ENCODE results near the gene FBLL1. TPM values are rescaled to one million over a fixed set of nuclear protein-coding genes. Genes with fewer than 3 reads are reported as not detected.

FBLL1 gene
- total and polyA plus RNA-seq, 2 experiments from 2014 or later: 0.16 to 1.3 TPM

DNA sequence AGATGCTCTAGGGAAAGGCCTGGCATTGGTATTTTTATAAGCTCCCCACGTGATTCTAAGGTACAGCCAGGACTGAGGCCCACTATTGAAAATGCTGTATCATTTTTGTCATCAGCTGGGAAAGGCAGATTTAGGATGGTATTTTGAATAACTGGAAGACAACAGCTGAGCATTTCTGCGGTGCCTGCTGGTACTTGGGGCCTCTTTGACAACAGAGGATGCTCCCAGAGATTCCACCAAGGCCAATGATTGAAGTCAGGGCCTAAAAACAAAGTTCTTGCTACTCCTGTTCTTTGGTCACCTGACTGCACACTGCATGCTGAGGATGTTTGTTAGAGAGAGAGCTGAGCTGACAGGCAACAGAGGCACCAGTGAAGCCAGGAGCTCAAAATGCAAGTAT lies 8.1 kb downstream of the FBLL1 start:
- Histone ChIP-seq H3K36me3 (ENCODE audit: low read depth) (no peaks in the 10 kb centered on the region), H3K9me2 (ENCODE audit: insufficient read depth) (no peaks in the 10 kb centered on the region), H4K20me1 (ENCODE audit: insufficient read depth) (no peaks in the 10 kb centered on the region), H3F3A (ENCODE audit: insufficient read depth) (no peaks in the 10 kb centered on the region), H3K27ac (no peak overlapping the region), H2AFZ (no peak overlapping the region), H3K4me3 (no peak overlapping the region), H3K4me1 (ENCODE audit: insufficient read depth) (no peaks in the 10 kb centered on the region), H3K27me3 (replicated peaks; ENCODE audit: insufficient read depth) (0 out of 2 replicates have a peak, but pooled peaks cover 2% of the 10 kb centered on the region), H3K4me2 (ENCODE audit: unreplicated experiment) (no peak overlapping the region), H3K9me3 (ENCODE audit: low read depth) (no peaks in the 10 kb centered on the region), H3K79me2 (ENCODE audit: insufficient read depth) (no peaks in the 10 kb centered on the region), H3K9ac (no peak overlapping the region)
- in situ Hi-C loops (cut with MboI): no loop called here
- no peak for TF ChIP-seq EZH2phosphoT487 (IDR thresholded peaks at IDR 0.05; ENCODE audit: insufficient read depth, low read depth)
- TF ChIP-seq EZH2 (IDR thresholded peaks at IDR 0.05; ENCODE audit: insufficient read depth, poor library complexity, severe bottlenecking): no peak
- WGBS, 2 experiments (ENCODE audit: low coverage in 1 of 2, low lambda C conversion rate in 2 of 2, missing lambda C conversion rate in 2 of 2): 34 to 43% methylated on average over 2 of the region's 2 CpGs
- DNase-seq: no peak

DNA sequence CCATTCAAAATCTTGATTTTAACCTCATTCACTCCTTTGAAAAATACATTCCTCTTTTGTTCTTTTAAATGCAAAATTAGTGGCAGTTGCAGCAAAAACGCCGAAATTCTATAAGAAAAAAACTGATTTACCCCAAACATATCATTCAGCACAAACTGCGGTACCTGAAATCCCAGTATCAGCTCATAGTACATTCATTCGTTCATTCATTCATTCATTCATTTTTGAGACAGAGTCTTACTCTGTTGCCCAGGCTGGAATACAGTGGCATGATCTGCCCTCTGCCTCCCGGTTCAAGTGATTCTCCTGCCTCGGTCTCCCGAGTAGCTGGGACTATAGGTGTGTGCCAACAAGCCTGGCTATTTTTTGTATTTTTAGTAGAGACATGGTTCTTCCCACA lies 20.4 kb downstream of the FBLL1 start:
- Histone ChIP-seq H3K4me1 (ENCODE audit: insufficient read depth) (peaks cover 8% of the 10 kb centered on the region; the same call in 1 of the 2 replicates), H3K9me2 (ENCODE audit: insufficient read depth) (no peaks in the 10 kb centered on the region), H3K9ac (no peak overlapping the region), H4K20me1 (ENCODE audit: insufficient read depth) (no peaks in the 10 kb centered on the region), H2AFZ (no peak overlapping the region), H3K36me3 (ENCODE audit: low read depth) (peaks cover 5% of the 10 kb centered on the region; the same call in 1 of the 2 replicates), H3K79me2 (ENCODE audit: insufficient read depth) (peaks cover 40% of the 10 kb centered on the region), H3K9me3 (ENCODE audit: low read depth) (no peaks in the 10 kb centered on the region), H3K27ac (no peak overlapping the region), H3F3A (ENCODE audit: insufficient read depth) (0 out of 2 replicates have a peak, but pooled peaks cover 2% of the 10 kb centered on the region), H3K27me3 (replicated peaks; ENCODE audit: insufficient read depth) (no peaks in the 10 kb centered on the region), H3K4me3 (no peak overlapping the region), H3K4me2 (ENCODE audit: unreplicated experiment) (no peak overlapping the region)
- 90 to 92% methylated on average over 7 of the region's 7 CpGs for WGBS, 2 experiments (ENCODE audit: low coverage in 1 of 2, low lambda C conversion rate in 2 of 2, missing lambda C conversion rate in 2 of 2)
- TF ChIP-seq EZH2phosphoT487 (IDR thresholded peaks at IDR 0.05; ENCODE audit: insufficient read depth, low read depth) (no peak), EZH2 (IDR thresholded peaks at IDR 0.05; ENCODE audit: insufficient read depth, poor library complexity, severe bottlenecking) (no peak)
- in situ Hi-C loops (cut with MboI): no loop called here
- no peak for DNase-seq

DNA sequence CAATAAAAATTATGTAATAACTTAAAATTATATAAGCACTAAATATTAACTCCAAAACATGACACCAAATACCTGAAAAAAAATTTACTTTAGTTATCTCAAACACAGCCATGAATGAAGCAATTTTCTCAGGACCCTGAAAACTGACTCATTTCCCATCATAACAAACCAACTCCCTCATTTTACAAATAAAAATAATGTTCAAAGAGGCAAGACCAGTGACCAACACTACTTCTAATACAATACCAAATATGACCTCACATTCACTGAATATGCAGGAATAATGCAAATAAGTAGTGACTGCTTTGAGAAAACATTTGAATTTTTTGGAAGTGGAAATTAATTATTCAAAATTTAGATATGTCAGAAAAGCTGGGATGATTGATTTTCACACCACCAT lies 21.6 kb downstream of the FBLL1 start:
- Histone ChIP-seq H3K27ac (no peak overlapping the region), H3K9me3 (ENCODE audit: low read depth) (no peaks in the 10 kb centered on the region), H3K79me2 (ENCODE audit: insufficient read depth) (peaks cover 40% of the 10 kb centered on the region), H4K20me1 (ENCODE audit: insufficient read depth) (no peaks in the 10 kb centered on the region), H3K4me1 (ENCODE audit: insufficient read depth) (peaks cover 16% of the 10 kb centered on the region), H3K4me3 (no peak overlapping the region), H3K27me3 (replicated peaks; ENCODE audit: insufficient read depth) (no peaks in the 10 kb centered on the region), H3K9ac (no peak overlapping the region), H3K4me2 (ENCODE audit: unreplicated experiment) (no peak overlapping the region), H3F3A (ENCODE audit: insufficient read depth) (peaks cover 12% of the 10 kb centered on the region), H3K9me2 (ENCODE audit: insufficient read depth) (no peaks in the 10 kb centered on the region), H3K36me3 (ENCODE audit: low read depth) (peaks cover 5% of the 10 kb centered on the region; the same call in 1 of the 2 replicates), H2AFZ (no peak overlapping the region)
- DNase-seq: no peak
- no peak for TF ChIP-seq EZH2phosphoT487 (IDR thresholded peaks at IDR 0.05; ENCODE audit: insufficient read depth, low read depth)
- TF ChIP-seq EZH2 (IDR thresholded peaks at IDR 0.05; ENCODE audit: insufficient read depth, poor library complexity, severe bottlenecking): no peak
- in situ Hi-C loops (cut with MboI): no loop called here

DNA sequence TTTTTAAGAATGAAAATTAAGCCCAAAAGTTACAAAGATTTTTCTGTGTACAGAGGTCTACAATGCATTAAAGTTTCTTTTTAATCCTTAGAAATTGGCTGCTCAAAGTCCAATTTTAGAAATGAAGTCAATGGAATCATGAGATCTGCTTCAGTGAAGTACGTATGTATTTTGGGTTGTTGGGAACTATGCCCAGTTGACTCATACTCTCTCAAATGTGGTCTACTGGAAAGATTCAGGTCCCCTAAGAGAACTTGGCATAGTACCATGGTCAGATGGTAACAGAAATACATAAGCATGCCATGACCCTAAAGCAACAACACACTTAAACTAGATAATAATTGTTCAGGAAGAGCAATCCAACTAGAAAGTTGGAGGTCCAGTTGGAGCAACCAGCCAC lies 23.0 kb downstream of the FBLL1 start:
- no peak overlapping the region for H3K4me2 ChIP-seq (ENCODE audit: unreplicated experiment)

More for the DNA sequence above, 23.0 kb downstream of the FBLL1 start:
- Histone ChIP-seq H3K9me3 (ENCODE audit: low read depth) (no peaks in the 10 kb centered on the region), H4K20me1 (ENCODE audit: insufficient read depth) (no peaks in the 10 kb centered on the region), H3K27me3 (replicated peaks; ENCODE audit: insufficient read depth) (no peaks in the 10 kb centered on the region), H3K27ac (peak overlapping the region; percentile 26; the same call in 1 of the 2 replicates), H3K9ac (no peak overlapping the region), H3K4me1 (ENCODE audit: insufficient read depth) (peaks cover 16% of the 10 kb centered on the region), H3K9me2 (ENCODE audit: insufficient read depth) (no peaks in the 10 kb centered on the region), H3K36me3 (ENCODE audit: low read depth) (peaks cover 15% of the 10 kb centered on the region), H2AFZ (no peak overlapping the region), H3F3A (ENCODE audit: insufficient read depth) (peaks cover 15% of the 10 kb centered on the region), H3K4me3 (no peak overlapping the region), H3K79me2 (ENCODE audit: insufficient read depth) (peaks cover 40% of the 10 kb centered on the region)
- WGBS, 2 experiments (ENCODE audit: low coverage in 1 of 2, low lambda C conversion rate in 2 of 2, missing lambda C conversion rate in 2 of 2): 16 to 19% methylated on average over 1 of the region's 1 CpG
- peak; percentile 75 for DNase-seq
- in situ Hi-C loops (cut with MboI): no loop called here
- TF ChIP-seq EZH2phosphoT487 (IDR thresholded peaks at IDR 0.05; ENCODE audit: insufficient read depth, low read depth) (no peak), EZH2 (IDR thresholded peaks at IDR 0.05; ENCODE audit: insufficient read depth, poor library complexity, severe bottlenecking) (no peak)
